ENCODE results near the gene XBP1.
"Not testable (repeated sequence)": the region's sequence is repeated elsewhere in the genome, so short reads cannot be mapped to it uniquely, and the experiment has no call there.

Gene XBP1

DNA sequence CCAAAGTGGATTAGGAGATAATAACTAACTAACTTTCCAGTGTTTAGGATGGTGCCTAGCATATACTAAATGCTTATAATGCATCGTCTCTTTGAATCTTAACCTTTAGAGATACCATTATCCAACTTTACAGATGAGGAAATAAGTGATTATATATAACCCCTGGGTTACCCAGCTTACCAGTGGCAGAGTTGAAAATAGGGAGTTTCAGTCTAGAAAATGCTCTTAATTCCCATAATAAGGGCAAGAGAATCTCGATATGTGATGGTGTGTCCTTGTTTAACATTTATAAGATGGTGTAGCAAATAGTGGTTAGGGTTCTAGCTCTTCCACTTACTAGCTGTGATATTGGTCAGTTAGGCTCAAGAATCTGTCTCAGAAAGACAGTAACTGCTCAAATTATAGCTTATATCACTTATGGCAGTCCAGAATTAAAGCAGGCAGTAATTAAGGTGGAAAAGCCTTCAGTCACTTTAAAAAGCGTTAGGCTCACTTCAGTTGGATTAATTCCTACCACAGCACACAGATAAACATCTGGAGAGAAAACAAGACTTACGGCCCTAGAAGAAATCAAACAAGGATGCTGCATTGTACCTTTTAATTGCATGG lies 6.3 kb downstream of the XBP1 start:
- DNase-seq (ENCODE audit: low read depth in 1 of 2, low spot score in 1 of 2): no peak

DNA sequence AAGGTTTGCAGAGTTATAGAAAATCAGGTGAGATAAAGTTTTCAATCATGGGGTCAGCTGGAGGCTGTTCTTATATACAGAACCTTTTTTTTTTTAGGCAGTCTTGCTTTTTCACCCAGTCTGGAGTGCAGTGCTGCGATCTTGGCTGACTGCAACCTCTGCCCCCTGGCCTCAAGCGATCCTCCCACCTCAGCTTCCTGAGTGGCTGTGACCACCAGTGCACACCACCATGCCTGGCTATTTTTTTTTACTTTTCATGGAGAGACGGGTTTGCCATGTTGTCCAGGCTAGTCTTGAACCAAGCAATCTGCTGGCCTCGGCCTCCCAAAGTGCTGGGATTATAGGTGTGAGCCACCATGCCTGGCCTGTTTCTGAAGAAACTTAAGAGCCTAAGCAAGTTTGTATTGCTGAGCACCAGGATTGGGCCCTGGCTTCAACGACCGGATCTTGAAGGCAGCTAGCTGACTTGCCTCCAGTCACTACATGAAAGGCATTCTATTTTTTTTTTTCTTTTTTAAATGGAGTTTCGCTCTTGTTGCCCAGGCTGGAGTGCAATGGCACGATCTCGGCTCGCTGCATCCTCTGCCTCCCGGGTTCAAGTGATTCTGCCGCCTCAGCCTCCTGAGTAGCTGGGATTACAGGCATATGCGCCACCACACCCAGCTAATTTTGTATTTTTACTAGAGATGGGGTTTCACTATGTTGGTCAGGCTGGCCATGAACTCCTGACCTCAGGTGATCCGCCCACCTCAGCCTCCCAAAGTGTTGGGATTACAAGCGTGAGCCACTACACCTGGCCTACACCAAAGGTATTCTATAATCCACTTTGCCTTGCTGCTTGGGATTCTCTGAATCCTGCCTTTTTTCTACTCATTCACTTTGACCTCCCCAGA lies 7.6 kb downstream of the XBP1 start:
- no peak for DNase-seq (ENCODE audit: low read depth in 1 of 2, low spot score in 1 of 2)

DNA sequence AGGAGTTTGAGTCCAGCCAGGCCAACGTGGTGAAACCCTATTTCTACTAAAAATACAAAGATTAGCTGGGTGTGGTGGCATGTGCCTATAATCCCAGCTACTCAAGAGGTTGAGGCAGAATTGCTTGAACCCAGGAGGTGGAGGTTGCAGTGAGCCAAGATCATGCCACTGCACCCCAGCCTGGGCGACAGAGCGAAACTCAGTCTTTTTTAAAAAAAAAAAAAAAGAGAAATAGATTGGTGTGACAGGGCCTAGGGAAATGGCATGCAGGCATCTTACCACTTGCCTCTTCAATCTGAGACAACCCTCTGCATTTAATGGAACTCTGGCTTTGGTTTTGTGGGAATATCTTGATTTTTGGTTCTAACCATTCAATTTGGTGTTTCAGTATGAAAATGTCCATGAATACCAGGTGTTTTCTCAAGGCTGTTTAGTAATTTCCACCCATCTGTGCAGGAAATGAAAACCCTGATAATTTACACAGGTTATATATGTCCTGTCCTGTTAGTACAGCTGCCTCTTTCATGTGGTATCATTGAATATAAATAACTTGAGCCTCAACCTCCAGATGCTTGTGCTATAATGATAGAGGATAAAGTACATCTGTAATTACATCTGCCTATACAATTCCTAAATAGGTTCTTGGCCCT lies 8.4 kb downstream of the XBP1 start:
- no peak for DNase-seq (ENCODE audit: low read depth in 1 of 2, low spot score in 1 of 2)

DNA sequence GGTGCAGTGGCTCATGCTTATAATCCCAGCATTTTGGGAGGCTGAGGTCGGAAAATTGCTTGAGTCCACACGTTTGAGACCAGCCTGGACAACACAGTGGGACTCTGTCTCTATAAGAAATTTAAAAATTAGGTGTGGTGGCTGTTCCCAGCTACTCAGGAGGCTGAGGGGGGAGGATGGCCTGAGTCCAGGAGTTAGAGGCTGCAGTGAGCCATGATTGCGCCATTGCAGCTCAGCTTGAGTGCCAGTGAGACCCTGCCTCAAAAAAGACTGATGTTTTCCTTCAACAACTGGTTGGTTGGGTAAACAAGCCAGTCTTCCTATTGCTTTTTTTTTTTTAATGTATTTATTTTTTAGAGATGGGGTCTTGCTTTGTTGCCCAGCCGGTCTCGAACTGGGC lies 9.2 kb downstream of the XBP1 start:
- DNase-seq (ENCODE audit: low read depth in 1 of 2, low spot score in 1 of 2): no peak

DNA sequence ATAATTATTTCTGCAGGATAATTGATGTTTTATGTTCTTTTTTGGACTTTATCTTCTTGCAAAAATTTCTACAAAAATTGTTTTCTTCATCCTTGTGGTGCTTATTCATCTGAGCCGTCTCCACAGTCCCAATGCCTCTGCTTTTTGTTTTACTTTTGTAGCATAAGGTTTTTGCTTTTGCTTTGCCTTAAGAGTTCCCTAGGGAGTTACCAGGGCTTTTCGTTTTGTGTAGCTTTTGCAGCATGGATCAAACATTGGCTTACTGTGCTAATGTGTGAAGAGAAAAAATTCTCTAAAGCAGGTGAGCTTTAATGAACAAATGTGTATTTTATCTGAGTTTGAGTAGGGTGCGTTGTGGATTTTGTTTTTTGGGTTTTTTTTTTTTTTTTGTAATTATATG lies 11.8 kb downstream of the XBP1 start:
- no peak for DNase-seq (ENCODE audit: low read depth in 1 of 2, low spot score in 1 of 2)

DNA sequence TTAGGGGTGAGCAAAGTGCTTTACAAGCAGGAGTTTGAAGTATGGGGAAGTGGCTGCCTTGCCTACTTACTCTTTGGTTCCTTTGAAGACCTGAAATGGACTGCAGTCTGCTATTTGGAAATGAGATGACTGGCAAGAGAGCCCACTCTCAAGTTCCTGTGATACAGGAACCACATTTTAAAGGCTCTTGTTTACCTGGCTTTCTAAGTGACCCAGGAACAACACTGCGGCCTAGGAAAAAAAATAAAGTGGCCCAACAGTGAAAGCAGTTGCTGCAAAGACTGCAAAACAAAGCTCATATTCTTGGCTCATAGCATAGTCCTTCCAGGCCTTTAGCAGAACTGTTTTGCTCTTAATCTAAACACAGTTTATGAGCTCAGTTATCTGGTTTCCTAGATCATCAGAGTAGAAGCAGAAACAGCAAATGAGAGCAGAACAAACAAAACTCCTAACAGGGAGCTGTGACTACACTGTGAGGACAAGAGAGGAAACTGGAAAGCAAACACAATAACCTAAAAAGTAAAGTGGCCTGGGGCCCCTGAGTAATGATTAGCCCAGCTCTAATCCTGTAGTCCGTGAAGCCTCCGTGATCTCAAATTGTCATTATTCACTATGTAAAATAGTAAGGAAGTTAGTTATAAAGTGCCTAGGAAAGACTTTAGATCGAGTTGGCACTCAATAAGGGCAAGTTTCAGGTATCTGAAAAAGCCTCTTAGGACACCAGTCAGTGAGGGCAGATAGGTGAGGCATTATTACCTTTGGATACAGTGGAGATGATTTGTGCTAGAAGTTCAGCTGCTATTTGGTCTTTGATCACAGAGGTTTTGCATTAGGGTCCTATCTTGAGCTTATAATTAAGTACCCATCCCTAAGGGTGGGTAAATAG lies 16.3 kb downstream of the XBP1 start:
- DNase-seq (ENCODE audit: low read depth in 1 of 2, low spot score in 1 of 2): no peak

DNA sequence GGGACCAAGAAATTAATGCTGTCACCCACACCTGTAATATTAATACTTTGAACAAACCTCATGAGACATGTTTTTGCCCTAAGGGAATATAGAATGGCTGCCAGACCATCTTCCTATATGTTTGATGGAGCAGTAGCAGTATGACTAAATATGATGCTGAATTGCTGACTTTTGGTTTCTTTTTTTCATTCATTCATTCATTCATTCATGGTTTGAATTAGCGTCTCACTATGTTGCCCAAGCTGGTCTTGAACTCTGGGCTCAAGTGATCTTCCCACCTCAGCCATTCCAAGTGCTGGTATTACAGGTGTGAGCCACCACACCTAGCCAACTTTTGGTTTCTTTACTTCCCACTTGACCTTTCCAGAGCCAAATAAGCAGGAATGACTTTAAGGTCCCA lies 20.1 kb downstream of the XBP1 start:
- no peak for DNase-seq (ENCODE audit: low read depth in 1 of 2, low spot score in 1 of 2)

DNA sequence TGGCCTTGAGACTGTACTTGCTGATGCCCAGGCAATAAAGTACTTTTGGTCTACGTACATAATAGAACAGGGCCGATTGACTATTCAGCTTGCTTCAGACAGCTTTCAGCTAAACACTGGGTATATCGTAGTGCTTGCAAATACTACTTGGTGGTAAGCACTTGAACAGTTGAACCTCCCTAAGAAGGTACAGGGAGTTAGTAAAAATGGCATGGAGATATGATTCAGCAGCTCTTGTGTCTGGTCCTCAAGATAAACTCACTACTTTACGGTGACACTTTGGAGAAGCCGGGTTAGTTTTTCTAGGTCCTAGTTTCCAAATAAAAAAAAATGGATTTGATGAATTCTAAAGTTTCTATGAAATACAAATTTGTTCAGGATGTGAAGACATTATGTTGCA lies 20.5 kb downstream of the XBP1 start:
- no peak for DNase-seq (ENCODE audit: low read depth in 1 of 2, low spot score in 1 of 2)

DNA sequence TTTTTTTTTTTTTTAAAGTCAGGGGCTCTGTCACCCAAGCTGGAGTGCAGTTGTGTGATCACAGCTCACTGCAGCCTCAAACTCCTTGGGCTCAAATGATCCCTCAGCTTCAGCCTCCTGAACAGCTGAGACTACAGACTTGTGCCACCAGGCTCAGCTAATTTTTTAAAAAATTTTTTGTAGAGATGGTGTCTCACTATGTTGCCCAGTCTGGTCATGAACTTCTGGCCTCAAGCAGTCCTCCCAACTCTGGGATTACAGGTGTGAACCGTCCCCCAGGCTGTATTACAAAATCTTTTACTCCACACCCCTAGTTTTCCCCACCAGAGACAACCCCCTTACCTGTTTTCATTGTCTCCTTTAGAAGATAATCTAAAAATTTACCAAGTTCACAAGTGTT lies 26.0 kb downstream of the XBP1 start:
- DNase-seq (ENCODE audit: low read depth in 1 of 2, low spot score in 1 of 2): no peak

DNA sequence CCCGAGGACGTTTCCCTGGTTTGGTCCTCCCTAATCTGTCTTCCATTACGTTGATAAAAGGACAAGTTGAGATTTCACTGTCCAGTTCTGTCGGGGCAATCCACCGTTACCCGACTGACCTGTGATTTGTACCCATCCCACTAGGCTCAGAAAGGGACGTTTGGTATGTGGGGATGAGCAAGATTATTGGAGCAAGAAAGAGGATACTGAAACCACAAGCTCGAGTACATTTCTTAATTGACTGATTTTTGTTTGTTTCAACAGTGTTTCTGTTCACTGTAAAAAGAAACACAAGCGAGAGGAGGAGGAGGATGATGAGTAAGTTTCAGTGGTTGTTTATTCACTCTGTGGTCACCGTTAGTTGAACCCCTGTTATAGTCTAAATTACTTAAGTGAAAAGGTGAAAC lies 26.9 kb downstream of the XBP1 start:
- DNase-seq (ENCODE audit: low read depth in 1 of 2, low spot score in 1 of 2): no peak

DNA sequence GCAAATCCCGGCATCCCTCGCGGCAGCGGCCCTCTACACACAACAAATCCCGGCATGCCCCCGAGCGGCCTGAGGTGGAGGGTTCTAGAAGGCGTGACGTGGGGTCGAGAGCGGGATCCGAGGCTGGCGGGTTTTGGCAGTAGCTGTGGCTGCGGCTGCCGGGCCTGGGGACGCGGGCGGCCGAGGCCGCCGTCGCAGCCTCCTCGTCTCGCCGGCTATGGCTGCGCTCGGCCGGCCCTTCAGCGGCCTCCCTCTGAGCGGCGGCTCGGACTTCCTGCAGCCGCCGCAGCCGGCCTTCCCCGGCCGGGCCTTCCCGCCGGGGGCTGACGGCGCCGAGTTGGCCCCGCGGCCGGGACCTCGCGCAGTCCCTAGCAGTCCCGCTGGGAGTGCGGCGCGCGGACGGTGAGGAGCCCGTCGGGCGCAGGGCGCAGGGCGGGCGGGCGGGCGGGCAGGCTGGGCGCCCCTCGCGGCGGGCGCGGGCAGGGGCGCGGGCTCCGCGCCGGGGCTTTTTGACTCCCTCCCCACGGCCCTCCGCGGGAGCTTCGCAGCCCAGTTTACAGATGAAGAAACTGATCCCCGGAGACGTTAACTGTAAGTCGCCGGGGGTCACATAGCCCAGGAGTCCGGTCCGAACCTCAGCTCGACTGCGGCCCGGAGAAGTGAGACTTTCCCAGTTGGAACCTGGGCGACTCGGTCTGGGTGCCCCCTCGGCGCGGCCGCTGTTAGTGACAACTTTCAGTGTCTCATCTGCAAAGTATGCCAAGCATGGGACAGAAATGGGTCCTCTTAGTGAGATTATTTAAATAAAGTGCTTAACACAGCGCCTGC lies 27.5 kb downstream of the XBP1 start, which contains the start of gene CCDC117:
CCDC117 (plus strand) TSS at position 63 of the 828 bp plus-strand sequence; CDS start at position 218, 155 bp downstream.
- peak; percentile 81 to 84 for DNase-seq (ENCODE audit: low read depth in 1 of 2, low spot score in 1 of 2)

DNA sequence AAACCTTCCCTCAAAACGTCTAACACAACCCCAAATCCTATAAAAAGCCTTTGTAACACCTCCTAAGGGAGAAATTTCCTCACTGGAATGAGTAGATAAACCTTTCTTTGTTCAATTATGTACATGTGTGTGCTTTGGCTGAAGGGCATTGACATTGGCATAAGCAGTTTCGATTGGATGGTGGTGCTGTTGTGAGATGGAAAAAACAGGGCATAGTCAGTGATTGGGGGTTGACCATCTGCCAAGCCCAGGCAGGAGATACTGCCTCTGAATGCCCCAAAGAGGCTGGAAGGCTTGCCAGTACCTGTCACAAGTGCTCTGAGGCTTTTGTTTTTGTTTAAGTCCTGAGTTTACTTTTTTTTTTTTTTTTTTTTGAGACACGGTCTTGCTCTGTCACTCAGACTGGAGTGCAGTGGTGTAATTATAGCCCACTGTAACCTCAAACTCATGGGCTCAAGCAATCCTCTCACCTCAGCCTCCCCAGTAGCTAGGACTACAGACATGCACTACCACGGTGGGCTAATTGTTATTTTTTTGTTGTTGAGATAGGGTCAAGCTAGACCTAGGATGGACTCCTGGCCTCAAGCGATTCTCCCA lies 29.1 kb downstream of the XBP1 start:
- DNase-seq (ENCODE audit: low read depth in 1 of 2, low spot score in 1 of 2): no peak

DNA sequence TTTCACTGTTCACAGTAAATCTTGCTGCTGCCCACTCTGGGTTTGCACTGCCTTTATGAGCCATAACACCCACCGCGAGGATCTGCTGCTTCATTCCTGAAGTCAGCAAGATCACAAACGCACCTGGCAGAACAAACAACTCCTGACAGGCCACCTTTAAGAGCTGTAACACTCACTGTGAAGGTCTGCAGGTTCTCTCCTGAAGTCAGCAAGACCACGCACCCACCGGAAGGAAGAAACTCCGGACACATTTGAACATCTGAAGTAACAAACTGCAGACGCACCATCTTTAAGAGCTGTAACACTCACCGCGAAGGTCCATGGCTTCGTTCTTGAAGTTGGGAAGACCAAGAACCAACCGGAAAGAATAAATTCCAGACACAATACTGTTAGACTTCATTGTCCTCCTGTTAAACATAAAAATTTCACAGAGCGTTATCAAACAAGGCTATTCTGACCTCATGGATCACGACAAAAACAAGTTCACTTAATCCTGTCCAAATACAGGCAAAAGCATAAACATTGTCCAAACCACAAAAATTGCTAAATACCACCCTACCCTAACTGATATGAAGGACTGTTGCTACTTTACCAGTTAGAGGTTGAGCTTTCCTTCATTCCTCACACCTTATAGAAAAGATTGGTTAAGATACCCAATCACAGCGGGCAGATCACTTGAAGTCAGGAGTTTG lies 30.8 kb downstream of the XBP1 start:
- DNase-seq (ENCODE audit: low read depth in 1 of 2, low spot score in 1 of 2): no peak

DNA sequence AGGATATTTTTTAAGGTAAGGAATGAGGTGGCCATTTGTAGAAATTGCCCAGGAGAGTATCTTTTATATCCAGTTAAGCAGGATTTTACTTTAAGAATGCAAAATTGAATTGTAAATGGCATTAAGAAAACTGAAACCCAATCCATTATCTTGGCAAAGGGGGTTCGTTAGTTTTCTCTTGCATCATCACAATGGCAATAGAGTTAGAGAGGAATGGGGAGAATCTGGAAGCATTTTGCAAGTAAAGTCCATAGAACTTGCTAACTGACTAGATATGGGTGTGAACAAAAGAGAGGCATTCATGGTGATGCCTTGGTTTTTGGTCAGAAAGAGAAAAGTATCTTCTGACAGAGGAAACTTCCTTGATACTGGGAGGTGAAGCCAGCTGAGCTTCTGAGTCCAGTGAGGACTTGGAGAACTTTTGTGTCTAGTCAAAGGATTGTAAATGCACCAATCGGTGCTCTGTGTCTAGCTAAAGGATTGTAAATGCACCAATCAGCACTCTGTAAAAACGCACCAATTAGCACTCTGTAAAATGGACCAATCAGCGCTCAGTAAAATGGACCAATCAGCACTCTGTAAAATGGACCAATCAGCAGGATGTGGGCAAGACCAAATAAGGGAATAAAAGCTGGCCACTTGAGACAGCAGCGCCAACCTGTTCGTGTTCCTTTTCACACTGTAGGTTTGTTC lies 31.5 kb downstream of the XBP1 start:
- no peak for DNase-seq (ENCODE audit: low read depth in 1 of 2, low spot score in 1 of 2)

DNA sequence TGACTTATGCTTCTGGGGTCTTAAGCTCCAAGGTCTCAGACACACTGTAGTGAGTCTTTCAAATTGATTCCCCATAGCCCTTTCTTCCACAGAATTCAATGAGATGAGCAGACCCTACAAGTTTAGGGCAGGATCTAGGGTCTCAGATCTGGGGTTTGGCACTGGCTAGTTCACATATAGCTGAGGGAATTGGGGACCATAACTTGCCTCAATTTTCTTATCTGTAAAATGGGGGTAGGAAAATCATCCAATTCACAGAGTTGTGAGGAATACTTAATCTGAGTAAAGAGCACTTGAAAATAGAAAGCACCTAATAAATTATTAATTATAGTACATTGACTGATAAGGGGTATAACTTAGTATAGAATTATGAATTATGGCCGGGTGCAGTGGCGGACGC lies 33.7 kb downstream of the XBP1 start:
- no peak for DNase-seq (ENCODE audit: low read depth in 1 of 2, low spot score in 1 of 2)

DNA sequence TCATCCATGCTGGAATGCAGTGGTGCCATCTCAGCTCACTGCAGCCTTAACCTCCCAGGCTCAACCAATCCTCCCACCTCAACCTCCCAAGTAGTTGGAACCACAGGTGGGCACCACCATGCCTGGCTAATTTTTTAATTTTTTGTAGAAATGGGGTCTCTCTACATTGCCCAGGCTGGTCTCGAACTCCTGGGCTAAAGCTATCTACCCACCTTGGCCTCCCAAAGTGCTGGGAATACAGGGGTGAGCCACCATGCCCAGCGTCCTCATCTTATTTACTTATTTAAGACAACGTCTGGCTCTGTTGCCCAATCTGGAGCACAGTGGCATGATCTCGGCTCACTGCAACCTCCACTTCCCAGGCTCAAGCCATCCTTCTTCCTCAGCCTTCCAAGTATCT lies 38.4 kb downstream of the XBP1 start:
- DNase-seq (ENCODE audit: low read depth in 1 of 2, low spot score in 1 of 2): not testable (repeated sequence)

DNA sequence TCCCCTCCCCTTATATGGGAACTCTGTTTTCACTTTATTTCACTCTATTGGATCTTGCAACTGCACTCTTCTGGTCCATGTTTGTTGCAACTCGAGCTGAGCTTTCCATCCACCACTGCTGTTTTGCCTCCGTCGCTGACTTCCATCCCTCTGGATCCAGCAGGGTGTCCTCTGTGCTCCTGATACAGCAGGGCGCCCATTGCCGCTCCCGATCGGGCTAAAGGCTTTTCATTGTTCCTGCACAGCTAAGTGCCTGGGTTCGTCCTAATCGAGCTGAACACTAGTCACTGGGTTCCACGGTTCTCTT lies 39.0 kb downstream of the XBP1 start:
- DNase-seq (ENCODE audit: low read depth in 1 of 2, low spot score in 1 of 2): no peak

DNA sequence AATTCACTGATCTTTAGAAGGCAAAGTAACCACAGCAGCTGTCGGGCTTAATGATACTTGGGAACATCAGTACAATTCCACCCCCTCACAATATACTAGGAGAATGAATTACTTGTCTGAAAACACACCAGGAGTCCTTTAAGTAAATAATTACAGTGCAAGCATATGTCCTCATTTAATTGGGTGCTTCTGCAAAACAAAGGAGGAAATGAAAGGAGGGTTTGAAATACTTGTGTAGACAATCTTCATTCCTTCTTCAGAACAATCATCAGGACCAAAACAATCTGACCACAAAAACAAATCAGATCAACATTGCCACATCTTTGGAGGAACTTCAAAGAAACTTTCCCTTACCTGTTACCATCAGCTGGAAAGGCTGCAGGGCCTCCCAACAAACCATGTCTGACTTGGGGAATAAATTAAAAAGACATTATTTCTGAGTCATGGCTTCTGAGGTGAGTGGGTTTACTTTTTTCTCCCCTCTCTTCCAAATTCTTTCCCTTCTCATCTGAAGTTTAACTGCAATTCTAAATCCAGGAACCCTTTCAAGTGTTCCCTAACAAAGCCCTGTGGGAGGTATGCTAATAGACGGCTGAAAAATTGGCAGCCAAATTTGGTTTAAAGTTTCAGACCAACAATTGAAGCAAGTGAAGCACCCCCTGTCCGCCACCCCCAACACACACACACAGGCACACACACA lies 40.4 kb downstream of the XBP1 start:
- no peak for DNase-seq (ENCODE audit: low read depth in 1 of 2, low spot score in 1 of 2)

Measured in stimulated activated CD4-positive, alpha-beta T cell treated with anti-CD3 and anti-CD28 coated beads, Interleukin-15, amount 100 ng/mL, for 1 hour (primary cell).